Left lobe of liver (tissue), 2 donors: ENCODE measurements around the gene STK32C. TPM values are rescaled to one million over a fixed set of nuclear protein-coding genes. Genes with fewer than 3 reads are reported as not detected.
A peak's percentile ranks its signal among the peaks of the same experiment; 100 is the strongest.
"Not testable (repeated sequence)": the region's sequence is repeated elsewhere in the genome, so short reads cannot be mapped to it uniquely, and the experiment has no call there.

Experiments
- ATAC-seq: fragments of 200-7000 bp; cut with Tn5 transposase; one replicate; pipeline ENCODE4 v1.9.1; 2020; ENCODE audit warnings: mild to moderate bottlenecking, moderate library complexity
- DNase-seq: peaks from one replicate; pipeline ENCODE4 v3.0.0-alpha.2; 2020; ENCODE audit warnings: low spot score
- total RNA-seq: library from RNA; stranded (reverse); gene quantifications from one replicate; pipeline ENCODE4 v1.2.1, GENCODE V29; 2021
- donor health status: DM: no; HTN: no; CAD: no; lungs with moderate emphysema.
- donor health status: DM: no; HTN: yes; CAD: no.

The STK32C gene
- total RNA-seq, 1 donor from 2014 or later: 3.3 TPM

- ATAC-seq (no peak), DNase-seq (no peak)
Measured at GRCh38 chr10:132339276-132339675, 31.5 kb upstream of the STK32C start.

GRCh38 chr10:132338876-132339275 is 31.1 kb upstream of the STK32C start:
- ATAC-seq (no peak), DNase-seq (no peak)

- not testable (repeated sequence) for DNase-seq, ATAC-seq
Measured at GRCh38 chr10:132337854-132338253, 30.1 kb upstream of the STK32C start.

GRCh38 chr10:132336919-132337407 is 29.2 kb upstream of the STK32C start:
- ATAC-seq (peak; percentile 66), DNase-seq (no peak)

- DNase-seq (no peak), ATAC-seq (no peak)
Measured at GRCh38 chr10:132336064-132336746, 28.5 kb upstream of the STK32C start.

GRCh38 chr10:132335189-132336063 is 27.7 kb upstream of the STK32C start:
- DNase-seq (no peak), ATAC-seq (no peak)

- ATAC-seq (no peak), DNase-seq (no peak)
Measured at GRCh38 chr10:132334631-132335188, 27.0 kb upstream of the STK32C start.

GRCh38 chr10:132333386-132333785 is 25.6 kb upstream of the STK32C start:
- no peak for DNase-seq
- no peak for ATAC-seq

- DNase-seq: no peak
- ATAC-seq: peak; percentile 6
Measured at GRCh38 chr10:132332433-132332754, 24.6 kb upstream of the STK32C start.

GRCh38 chr10:132331601-132332432 is 24.1 kb upstream of the STK32C start, which contains the start of gene LRRC27:
LRRC27 (plus strand) TSS chr10:132332193; CDS start chr10:132333525, 1,332 bp downstream.
- ATAC-seq: peak; percentile 94
- DNase-seq: peak; percentile 99

- no peak for DNase-seq
- ATAC-seq: no peak
Measured at GRCh38 chr10:132330486-132330833, 22.7 kb upstream of the STK32C start.

- no peak for ATAC-seq
- DNase-seq: no peak
Measured at GRCh38 chr10:132329565-132330485, 22.1 kb upstream of the STK32C start.

GRCh38 chr10:132328738-132329137 is 21.0 kb upstream of the STK32C start:
- no peak for DNase-seq

GRCh38 chr10:132328106-132328505 is 20.4 kb upstream of the STK32C start:
- no peak for DNase-seq
- ATAC-seq: no peak

More at GRCh38 chr10:132328738-132329137, 21.0 kb upstream of the STK32C start:
- no peak for ATAC-seq

GRCh38 chr10:132326925-132327324 is 19.2 kb upstream of the STK32C start:
- DNase-seq (no peak), ATAC-seq (no peak)

GRCh38 chr10:132326344-132326889 is 18.7 kb upstream of the STK32C start:
- ATAC-seq (no peak), DNase-seq (no peak)

GRCh38 chr10:132324186-132324585 is 16.4 kb upstream of the STK32C start:
- ATAC-seq (no peak), DNase-seq (no peak)

GRCh38 chr10:132322586-132323048 is 14.9 kb upstream of the STK32C start:
- DNase-seq (no peak), ATAC-seq (peak; percentile 86)

GRCh38 chr10:132321726-132322125 is 14.0 kb upstream of the STK32C start:
- ATAC-seq: no peak
- no peak for DNase-seq
